Middle frontal gyrus (tissue), 1 donor: ENCODE results near the gene CAMK2D.
A peak's percentile ranks its signal among the peaks of the same experiment; 100 is the strongest.
"Not testable (repeated sequence)": the region's sequence is repeated elsewhere in the genome, so short reads cannot be mapped to it uniquely, and the experiment has no call there.

Experiments used
- DNase-seq: peaks from one replicate; pipeline ENCODE4 v3.0.0-alpha.2; 2015; ENCODE audit warnings: low spot score; ENCODE audit errors: extremely low spot score

CAMK2D gene

DNA sequence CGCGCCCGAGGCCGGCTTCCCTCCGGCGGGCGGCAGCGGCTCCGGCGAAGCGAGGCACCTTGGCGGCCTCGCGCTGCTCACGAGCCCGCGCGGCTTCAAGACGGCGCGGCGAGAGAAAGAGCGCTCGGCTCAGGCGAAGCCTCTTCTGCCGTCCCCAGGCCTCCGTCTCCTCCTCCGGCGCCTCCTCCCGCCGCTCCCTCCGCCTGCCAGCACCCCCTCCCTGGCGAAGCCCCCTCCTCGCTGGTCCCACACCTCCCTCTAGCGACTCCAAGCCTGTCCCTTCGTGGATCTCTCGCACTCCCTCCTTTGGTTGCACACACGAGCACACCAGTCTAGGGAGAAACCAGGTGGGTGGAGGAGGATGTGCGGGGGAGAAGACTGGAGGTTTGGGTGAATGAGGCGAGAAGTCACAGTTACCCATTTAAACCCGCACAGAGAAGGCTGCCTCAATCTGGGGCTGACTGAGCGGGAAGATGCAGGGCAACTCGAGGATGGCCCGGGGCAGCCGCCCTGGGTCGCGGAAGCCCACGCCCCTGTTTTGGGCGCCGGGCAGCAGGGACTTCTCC is at the start of gene CAMK2D:
Gene CAMK2D (minus strand): TSS at position 119 of the 566 bp plus-strand sequence. CDS start 670 bp downstream, outside the sequence.
- DNase-seq: peak; percentile 43

DNA sequence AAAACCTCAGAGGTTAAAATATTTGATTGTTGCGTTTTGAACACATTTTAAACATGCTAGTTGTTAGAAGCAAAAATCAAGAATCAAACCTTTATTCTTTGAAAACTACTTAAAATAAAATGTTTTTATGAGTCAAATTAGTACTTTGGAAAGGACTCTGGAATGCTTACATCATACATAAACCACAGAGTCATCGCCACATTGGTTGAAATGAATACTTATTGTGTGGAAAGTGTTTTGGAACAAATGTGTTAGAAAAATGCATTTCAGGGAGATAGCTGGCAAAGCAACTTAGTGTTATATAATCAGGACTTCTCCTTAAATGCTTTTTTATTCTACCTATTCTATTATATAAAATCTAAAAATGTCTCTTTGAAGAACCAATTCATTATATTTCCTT is 49.4 kb upstream of the CAMK2D start:
- no peak for DNase-seq

DNA sequence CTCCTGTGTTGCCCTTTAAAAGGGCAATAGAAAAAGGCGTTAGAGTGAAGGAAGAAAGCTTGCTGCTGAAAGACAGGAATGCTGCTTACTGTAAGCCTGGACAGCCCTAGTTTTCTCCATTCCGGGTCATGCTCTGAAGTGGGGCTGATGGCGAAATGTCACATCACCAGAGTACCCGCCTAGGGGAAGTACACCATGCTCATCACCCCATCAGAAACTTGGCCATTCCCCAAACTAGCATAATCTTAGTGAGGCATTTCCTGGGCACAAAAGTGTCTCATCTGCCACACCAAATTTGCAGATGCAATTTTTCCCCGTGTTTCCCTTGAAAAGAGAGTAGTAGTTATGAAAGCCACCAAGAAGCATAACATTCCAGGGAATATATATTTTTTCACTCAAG is 47.8 kb upstream of the CAMK2D start:
- DNase-seq: no peak

- no peak for DNase-seq
Measured at GRCh38 chr4:113806850-113807249, 45.3 kb upstream of the CAMK2D start.

DNA sequence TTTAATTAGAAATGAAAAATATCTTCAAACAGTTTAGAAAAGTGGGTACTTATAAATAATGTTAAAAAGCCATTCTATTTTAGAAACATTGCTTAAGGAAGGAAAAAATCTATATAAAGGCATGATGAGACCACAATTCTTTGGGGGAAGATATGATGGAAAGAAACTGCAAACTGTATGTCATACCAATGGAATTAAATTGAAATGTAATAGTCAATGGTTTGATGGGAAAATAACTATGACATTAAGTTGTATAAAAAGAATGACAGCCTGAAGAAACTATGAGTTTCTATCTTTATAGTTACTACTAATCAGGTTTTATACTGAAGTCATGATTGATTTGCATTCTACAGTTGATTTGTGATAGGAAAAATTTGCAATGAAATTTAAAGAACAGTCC is 40.3 kb upstream of the CAMK2D start:
- no peak for DNase-seq

GRCh38 chr4:113796381-113796780 is 34.8 kb upstream of the CAMK2D start:
- not testable (repeated sequence) for DNase-seq

DNA sequence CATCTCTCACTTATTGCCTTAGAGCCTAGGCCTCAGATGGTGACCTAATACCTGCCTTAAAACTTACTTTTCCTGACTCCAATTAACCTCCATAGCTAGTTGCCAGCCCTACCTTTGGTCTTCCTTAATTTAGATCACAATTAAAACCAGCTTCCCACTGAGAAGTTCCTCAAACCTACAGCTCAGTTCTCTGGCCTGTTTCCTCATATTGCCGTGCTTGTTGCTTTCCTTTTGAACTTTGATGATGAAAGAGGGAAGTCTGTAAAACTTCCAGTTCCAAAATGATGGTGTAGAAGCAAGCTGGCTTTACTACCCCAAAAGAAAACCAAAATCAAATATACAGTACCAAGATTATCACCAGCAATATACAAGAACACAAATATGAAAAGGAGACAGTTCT is 28.9 kb upstream of the CAMK2D start:
- DNase-seq: no peak

GRCh38 chr4:113788888-113789287 is 27.4 kb upstream of the CAMK2D start:
- no peak for DNase-seq

DNA sequence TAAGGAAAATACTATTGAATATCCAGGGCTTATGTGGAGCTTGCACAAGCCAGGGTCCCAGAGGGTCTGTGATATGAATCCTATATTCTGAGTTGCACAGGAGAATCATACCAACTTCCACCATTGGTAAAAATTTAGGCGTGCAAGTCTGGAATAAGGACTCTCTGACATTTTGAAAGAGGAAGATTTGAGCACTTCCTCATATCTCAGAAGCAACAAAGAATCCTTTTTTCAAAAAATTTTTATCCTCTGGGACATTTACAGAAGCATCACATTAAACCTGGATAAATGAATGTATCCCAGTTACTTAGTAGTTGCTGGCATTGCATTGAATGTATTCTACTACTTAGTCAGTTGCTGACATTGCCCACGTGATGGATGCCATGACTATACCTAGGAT is 24.2 kb upstream of the CAMK2D start:
- DNase-seq: no peak

GRCh38 chr4:113784497-113785250 is 23.1 kb upstream of the CAMK2D start:
- no peak for DNase-seq

DNA sequence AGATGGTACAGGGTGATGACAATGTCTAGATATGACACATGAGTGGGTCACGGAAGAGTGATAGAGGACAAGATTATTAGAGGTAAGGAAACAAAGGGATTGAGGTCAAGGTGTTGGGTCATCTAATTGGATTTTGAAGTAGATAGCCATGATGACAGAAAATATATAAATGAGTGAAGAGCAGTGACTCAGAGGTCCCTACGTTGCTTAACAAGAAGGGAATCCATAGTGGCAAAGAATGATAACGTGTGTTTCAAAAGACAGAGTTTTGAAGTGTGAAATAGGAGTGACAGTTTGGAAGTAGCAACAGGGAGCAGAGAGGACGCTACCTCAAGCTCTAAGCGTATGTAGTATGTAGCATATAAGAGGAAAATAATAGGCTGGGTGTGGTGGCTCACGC is 22.2 kb upstream of the CAMK2D start:
- DNase-seq: no peak

DNA sequence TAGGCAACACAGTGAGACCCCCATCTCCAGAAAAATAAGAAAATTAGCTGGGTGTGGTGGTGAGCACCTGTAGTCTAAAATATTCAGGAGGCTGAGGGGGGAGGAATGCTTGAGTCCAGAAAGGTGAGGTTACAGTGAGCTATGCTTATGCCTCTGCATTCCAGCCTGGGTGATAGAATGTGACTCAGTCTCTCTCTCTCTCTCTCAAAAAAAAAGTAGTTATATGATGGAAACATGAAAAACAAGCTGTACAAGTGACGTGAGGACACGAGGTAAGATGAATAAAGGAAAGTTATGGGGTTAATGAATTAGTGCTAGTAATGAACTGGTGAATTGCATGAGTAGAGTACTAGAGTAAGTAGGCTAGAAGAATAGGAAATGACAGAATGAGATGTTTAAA is 21.8 kb upstream of the CAMK2D start:
- no peak for DNase-seq

DNA sequence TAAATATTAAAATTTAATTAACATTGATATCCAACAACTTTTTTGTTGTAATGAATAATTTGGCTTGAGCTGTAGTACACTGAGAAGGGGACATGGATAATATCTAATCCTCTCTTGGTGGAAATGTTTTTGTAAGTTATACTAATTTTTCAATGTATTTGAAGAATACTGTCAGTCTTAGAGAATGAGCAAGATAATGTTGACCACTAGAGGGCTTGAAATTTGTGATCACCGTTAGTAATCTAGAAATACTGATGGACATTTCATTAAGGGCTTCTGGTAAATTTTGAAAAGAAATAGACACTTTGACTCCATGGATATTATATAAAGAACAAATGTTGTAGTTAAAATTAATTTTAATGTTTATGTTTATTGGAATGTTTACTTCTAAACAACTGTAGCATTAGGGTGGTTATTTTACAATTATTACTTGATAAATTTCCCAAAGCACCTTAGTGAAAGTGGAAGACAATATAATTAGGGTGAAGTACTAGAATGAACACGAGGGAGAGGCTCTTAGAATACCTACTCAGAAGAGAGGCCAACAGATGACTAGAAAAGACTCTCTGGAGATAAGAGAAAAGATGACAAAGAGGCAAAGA is 20.0 kb upstream of the CAMK2D start:
- DNase-seq: no peak

GRCh38 chr4:113776679-113777078 is 15.1 kb upstream of the CAMK2D start:
- no peak for DNase-seq

GRCh38 chr4:113776016-113776415 is 14.5 kb upstream of the CAMK2D start:
- no peak for DNase-seq

GRCh38 chr4:113773756-113774155 is 12.2 kb upstream of the CAMK2D start:
- no peak for DNase-seq

GRCh38 chr4:113773014-113773413 is 11.5 kb upstream of the CAMK2D start:
- DNase-seq: no peak

DNA sequence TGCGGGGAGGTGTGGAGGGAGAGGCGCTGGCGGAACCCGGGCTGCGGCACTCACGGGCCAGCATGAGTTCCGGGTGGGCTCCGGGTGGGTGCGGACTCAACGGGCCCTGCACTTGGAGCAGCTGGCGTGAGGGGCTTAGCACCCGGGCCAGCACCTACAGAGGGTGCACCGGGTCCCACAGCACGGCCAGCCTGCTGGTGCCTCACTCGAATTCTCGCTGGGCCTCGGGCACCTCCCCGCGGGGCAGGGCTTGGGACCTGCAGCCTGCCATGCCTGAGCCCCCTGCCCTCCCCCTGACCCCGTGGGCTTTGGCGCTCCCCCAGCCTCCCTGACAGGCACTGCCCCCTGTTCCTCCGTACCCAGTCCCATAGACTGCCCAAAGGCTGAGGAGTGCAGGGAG is 10.8 kb upstream of the CAMK2D start:
- no peak for DNase-seq

GRCh38 chr4:113769744-113770143 is 8.2 kb upstream of the CAMK2D start:
- DNase-seq: no peak

DNA sequence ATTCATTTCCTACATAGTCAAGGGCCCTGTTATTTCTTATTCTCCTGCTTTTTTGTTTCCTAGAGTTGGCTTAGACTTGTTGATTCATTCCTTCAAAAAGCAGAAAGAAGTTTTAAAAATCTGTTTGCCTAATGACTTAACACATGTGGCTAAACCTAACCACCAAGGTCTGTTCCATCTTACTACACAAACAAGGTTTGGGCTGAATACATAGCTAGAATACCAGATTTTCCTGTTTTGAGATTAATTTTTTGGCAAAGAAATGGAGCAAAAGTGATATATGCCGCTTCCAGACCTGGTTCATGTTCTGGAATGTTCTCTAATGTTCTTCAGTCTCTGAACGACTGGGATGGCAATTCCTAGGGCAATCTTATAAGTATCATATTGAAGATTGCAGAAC is 7.4 kb upstream of the CAMK2D start:
- DNase-seq: no peak

- no peak for DNase-seq
Measured at GRCh38 chr4:113766882-113767281, 5.3 kb upstream of the CAMK2D start.

- DNase-seq: no peak
Measured at GRCh38 chr4:113764720-113765264, 3.3 kb upstream of the CAMK2D start.

DNA sequence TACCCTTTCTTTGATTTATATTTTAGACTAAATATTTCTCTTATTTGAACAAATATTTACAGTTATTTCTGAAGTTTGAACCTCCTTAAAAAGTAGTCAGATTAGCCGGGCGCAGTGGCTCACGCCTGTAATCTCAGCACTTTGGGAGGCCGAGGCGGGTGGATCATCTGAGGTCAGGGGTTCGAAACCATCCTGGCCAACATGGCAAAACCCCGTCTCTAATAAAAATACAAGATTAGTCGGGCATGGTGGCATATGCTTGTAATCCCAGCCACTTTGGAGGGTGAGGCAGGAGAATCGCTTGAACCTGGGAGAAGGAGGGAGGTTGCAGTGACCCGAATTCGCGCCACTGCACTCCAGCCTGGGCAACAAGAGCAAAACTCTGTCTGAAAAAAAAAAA is 2.4 kb upstream of the CAMK2D start:
- not testable (repeated sequence) for DNase-seq
